ENCODE data around the gene MAN1C1. TPM values are rescaled to one million over a fixed set of nuclear protein-coding genes. Genes with fewer than 3 reads are reported as not detected.

The MAN1C1 gene
- total and polyA plus RNA-seq, 9 of the 15 experiments (the other 6 are each of a cell fraction or from before 2014, with no cell fraction given) = 0.04 to 0.44 (median 0.10) TPM; not detected in 3

DNA sequence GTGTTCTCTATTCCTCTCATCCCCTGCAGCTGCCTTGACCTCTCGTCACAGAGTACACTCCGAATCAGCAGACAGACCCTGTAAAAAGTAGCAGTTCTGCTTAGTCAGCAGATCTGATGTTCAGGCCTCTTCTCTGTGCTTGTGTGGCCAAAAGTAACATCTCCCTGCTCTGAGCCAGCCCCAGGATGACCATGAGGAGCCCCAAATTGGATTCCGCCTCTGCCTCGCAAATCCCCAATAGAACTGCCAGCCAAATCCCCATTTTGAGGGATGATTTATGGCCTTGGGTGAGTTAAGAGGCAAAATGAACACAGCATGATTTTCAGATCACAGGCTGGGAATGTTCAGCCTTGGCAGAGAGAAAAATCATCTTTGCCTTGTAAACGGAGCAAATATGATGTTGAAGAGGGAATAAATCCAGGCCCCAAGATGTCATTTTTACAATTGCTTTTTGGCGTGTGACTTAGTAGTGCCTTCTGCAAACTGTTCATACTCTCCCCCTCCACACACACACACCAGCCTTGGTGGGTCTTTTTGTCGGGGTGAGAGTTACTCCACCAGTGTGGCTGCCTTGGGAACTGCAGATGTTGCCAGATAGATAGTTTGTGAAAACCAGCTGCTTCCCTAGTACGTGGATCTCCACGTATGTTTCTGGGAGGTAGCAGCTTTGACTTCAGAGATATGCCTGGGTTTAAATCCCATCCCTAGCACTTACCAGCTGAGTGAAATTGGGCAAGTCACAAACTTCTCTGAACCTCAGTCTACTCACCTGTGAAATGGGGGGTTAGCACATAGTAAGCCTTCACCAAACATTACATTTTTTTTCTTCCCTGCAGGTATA, 77.8 kb downstream of the MAN1C1 start (continued):
- TF ChIP-seq, protein P1, sequence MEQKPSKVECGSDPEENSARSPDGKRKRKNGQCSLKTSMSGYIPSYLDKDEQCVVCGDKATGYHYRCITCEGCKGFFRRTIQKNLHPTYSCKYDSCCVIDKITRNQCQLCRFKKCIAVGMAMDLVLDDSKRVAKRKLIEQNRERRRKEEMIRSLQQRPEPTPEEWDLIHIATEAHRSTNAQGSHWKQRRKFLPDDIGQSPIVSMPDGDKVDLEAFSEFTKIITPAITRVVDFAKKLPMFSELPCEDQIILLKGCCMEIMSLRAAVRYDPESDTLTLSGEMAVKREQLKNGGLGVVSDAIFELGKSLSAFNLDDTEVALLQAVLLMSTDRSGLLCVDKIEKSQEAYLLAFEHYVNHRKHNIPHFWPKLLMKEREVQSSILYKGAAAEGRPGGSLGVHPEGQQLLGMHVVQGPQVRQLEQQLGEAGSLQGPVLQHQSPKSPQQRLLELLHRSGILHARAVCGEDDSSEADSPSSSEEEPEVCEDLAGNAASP (IDR thresholded peaks at IDR 0.05) = no peak
- 0 out of 2 replicates have a peak, but pooled peaks have one; percentile 54 for TF ChIP-seq ZNF589 (CRISPR knock-in tag; IDR thresholded peaks at IDR 0.05; ENCODE audit: low read depth)
- no peak for TF ChIP-seq HNRNPLL (IDR thresholded peaks at IDR 0.05; ENCODE audit: low read depth, low read length, poor library complexity, severe bottlenecking)
- TF ChIP-seq, protein P2, sequence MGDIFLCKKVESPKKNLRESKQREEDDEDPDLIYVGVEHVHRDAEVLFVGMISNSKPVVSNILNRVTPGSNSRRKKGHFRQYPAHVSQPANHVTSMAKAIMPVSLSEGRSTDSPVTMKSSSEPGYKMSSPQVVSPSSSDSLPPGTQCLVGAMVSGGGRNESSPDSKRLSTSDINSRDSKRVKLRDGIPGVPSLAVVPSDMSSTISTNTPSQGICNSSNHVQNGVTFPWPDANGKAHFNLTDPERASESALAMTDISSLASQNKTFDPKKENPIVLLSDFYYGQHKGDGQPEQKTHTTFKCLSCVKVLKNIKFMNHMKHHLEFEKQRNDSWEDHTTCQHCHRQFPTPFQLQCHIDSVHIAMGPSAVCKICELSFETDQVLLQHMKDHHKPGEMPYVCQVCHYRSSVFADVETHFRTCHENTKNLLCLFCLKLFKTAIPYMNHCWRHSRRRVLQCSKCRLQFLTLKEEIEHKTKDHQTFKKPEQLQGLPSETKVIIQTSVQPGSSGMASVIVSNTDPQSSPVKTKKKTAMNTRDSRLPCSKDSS (IDR thresholded peaks at IDR 0.05; ENCODE audit: low read depth, partially characterized antibody) = no peak
